UCSD-AML1 (cell line): ENCODE data around the gene FGD4.

ENCODE experiments used
- DNase-seq: peaks from one replicate; lab custom pipeline; 2025; ENCODE audit not compliant: unreplicated experiment; lab: John Stamatoyannopoulos, UW

FGD4 gene

DNA sequence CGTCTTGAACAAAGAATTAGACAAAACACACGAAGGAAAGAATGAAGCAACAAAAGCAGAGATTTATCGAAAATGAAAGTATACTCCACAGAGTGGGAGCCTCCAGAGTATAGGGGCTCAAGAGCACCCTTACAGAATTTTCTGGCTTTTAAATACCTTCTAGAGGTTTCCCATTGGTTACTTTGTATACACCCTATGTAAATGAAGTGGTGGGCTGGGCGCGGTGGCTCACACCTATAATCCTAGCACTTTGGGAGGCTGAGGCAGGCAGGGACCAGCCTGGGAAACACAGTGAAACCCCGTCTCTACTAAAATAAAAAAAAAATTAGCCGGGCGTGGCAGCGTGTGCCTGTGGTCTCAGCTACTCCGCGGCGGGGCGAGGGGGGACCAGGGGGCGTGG lies 266.7 kb downstream of the FGD4 start:
- DNase-seq: no peak

DNA sequence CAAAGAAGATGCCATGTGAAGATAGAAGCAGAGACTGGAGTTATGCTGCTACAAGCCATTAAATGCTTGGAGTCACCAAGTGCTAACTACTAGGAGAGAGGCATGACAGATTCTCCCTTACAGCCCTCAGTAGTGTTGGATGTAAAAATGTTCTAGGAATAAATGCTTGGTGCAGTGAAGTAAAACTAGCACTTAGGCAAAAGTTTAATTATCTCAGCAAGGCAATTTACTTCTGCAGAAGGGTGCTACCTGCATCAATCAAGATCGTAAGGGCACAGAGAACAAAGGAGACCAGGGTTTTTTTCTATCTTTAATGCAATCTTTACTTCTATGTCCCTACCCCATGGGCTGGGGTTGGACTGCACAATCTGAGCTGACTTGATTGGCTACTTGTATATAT lies 270.2 kb downstream of the FGD4 start:
- no peak for DNase-seq

- no peak for DNase-seq
Measured at GRCh38 chr12:32671930-32672780, 272.8 kb downstream of the FGD4 start.

DNA sequence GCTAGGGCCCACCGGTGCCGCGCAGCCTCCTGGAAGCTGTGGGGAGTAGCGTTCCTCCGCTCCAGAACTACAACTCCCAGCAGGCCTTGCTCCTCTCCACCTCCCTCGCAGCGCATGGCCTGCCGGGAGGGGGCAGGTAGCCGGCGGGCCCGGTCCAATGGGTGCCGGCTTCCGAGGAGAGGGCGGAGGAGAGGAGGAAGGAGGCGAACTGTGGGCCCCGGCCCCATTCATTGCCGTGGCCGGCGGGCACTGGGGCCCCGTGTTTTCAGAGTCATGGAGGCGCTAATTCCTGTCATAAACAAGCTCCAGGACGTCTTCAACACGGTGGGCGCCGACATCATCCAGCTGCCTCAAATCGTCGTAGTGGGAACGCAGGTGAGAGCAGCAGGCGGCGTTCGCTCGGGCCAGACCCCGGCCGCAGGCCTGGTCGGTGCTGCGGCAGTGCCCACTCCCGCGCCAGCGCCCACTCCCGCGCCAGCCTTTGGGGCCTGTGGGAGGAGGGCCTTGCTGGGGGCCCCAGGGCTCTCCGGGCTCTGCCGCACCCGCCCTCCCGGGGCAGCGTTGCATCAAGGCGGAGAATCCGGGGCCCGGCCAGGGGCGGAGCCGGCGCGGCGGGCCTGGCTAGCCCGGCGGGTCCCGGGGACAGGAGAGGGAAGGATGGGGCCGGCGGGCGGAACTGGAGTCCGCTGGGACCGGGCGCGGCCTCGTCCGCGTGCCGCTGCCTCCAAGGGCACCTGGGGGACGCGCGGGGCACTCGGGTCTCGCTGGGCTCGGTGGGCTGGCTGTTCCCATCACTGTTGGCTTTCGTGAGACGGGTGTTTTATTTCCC lies 279.9 kb downstream of the FGD4 start, which contains the start of gene DNM1L:
DNM1L (plus strand) TSS at position 211 of the 829 bp plus-strand sequence; CDS start at position 274, 63 bp downstream.
- DNase-seq: peak; percentile 95

DNA sequence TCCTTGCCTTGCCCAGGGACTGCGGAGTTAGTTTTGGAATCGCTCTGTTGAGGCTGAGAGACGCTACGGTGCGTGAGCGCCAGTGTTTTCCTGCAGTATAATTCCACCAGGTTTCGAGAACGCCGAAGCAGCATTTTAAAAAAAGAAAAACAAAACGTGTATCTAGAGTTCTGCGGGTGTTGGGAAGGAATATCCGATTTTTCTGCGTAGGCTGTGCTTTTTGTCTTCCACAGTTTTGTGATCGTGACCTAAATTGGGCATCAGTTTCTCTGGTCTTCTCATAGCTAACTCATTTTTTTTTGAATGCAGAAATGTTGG lies 280.5 kb downstream of the FGD4 start:
- DNase-seq: no peak

- DNase-seq: no peak
Measured at GRCh38 chr12:32680787-32681186, 281.4 kb downstream of the FGD4 start.

- DNase-seq: no peak
Measured at GRCh38 chr12:32681272-32681671, 281.9 kb downstream of the FGD4 start.

DNA sequence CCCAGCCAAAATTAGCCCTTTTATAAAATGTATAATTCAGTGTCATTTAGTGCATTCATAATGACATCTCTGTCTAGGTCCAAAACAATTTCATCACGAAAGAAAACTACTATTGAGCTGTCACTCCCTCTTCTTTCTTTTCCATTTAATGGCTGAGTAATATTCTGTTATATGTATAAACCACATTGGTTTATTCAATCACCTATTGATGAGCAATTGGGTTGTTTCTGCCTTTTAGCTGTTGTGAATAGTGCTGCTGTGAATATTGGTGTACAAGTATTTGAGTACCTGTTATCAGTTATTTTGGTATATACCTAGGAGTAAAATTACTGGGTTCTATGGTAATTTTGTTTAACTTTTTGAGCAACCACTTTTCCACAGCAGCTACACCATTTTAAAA lies 287.0 kb downstream of the FGD4 start:
- no peak for DNase-seq

- DNase-seq: no peak
Measured at GRCh38 chr12:32688786-32689185, 289.4 kb downstream of the FGD4 start.

DNA sequence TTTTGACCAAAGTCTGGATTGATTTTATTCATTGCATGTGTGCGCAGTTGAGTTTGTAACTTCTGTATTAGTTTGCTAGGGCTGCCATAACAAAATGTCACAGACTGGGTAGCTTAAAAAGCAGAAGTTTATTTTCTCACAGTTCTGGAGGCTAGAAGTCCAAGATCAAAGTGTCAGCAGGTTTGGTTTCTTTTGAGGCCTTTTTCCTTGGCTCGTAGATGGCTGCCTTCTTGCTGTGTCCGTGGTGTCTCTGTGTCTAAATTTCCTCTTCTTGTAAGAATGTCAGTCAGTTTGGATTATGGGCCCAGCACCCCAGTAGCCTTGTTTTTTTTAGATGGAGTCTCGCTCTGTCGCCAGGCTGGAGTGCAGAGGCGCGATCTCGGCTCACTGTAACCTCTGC lies 291.6 kb downstream of the FGD4 start:
- no peak for DNase-seq

GRCh38 chr12:32692358-32692757 lies 293.0 kb downstream of the FGD4 start:
- DNase-seq: no peak

- no peak for DNase-seq
Measured at GRCh38 chr12:32693036-32693435, 293.7 kb downstream of the FGD4 start.
